Measurements from ENCODE around the gene SLC22A1. TPM values are rescaled to one million over a fixed set of nuclear protein-coding genes. Genes with fewer than 3 reads are reported as not detected.

The SLC22A1 gene
- total RNA-seq, 1 experiment from 2014 or later: 1.2 TPM

GRCh38 chr6:160117137-160117536 is 4.5 kb upstream of the SLC22A1 start:
- Mint-ChIP-seq H3K27me3 (ENCODE audit: low read depth) (no peaks in the 10 kb centered on the region), H3K9me3 (peaks cover 23% of the 10 kb centered on the region), H3K36me3 (peaks cover 10% of the 10 kb centered on the region), H3K27ac (no peak overlapping the region), H3K4me1 (no peaks in the 10 kb centered on the region), H3K4me3 (no peak overlapping the region)
- ATAC-seq: no peak
- ChIA-PET POLR2A (no interaction called here), CTCF (interaction anchor here (1.5 kb wide), 1 partner anchor 21 kb away, joined by 4 read pairs; no protein-coding TSS in a partner anchor)
- DNase-seq (ENCODE audit: low spot score): no peak
- TF ChIP-seq IRF2 (CRISPR knock-in tag; IDR thresholded peaks at IDR 0.05; ENCODE audit: borderline replicate concordance, low read depth) (no peak), TCF7 (CRISPR knock-in tag; IDR thresholded peaks at IDR 0.05; ENCODE audit: low read depth) (no peak), ZNF138 (CRISPR knock-in tag; conservative IDR thresholded peaks at IDR 0.05) (no peak), USF2 (CRISPR knock-in tag; IDR thresholded peaks at IDR 0.05) (no peak), GABPB1 (CRISPR knock-in tag; IDR thresholded peaks at IDR 0.05) (no peak), ATF3 (CRISPR knock-in tag; conservative IDR thresholded peaks at IDR 0.05) (no peak), EMX1 (CRISPR knock-in tag; IDR thresholded peaks at IDR 0.05) (no peak), FOXP4 (CRISPR knock-in tag; IDR thresholded peaks at IDR 0.05) (no peak), USF1 (CRISPR knock-in tag; IDR thresholded peaks at IDR 0.05) (no peak), ZNF532 (CRISPR knock-in tag; IDR thresholded peaks at IDR 0.05; ENCODE audit: borderline replicate concordance) (no peak), ZNF263 (CRISPR knock-in tag; IDR thresholded peaks at IDR 0.05; ENCODE audit: low read depth) (no peak)

GRCh38 chr6:160118620-160119229 is 2.9 kb upstream of the SLC22A1 start:
- no peak for DNase-seq (ENCODE audit: low spot score)
- ATAC-seq: no peak
- no peaks in the 10 kb centered on the region for H3K4me1 Mint-ChIP-seq
- H3K4me3 Mint-ChIP-seq: no peak overlapping the region
- peaks cover 7% of the 10 kb centered on the region for H3K36me3 Mint-ChIP-seq
- H3K27me3 Mint-ChIP-seq (ENCODE audit: low read depth): no peaks in the 10 kb centered on the region
- peaks cover 22% of the 10 kb centered on the region for H3K9me3 Mint-ChIP-seq
- no peak overlapping the region for H3K27ac Mint-ChIP-seq
- ChIA-PET CTCF (no interaction called here), POLR2A (no interaction called here)
- TF ChIP-seq CREB1 (CRISPR knock-in tag; IDR thresholded peaks at IDR 0.05) (no peak), TEAD4 (CRISPR knock-in tag; IDR thresholded peaks at IDR 0.05) (no peak), ATF1 (CRISPR knock-in tag; IDR thresholded peaks at IDR 0.05) (no peak), TCF7 (CRISPR knock-in tag; IDR thresholded peaks at IDR 0.05; ENCODE audit: low read depth) (no peak), NFYB (CRISPR knock-in tag; conservative IDR thresholded peaks at IDR 0.05; ENCODE audit: low read depth) (no peak), ZNF317 (CRISPR knock-in tag; IDR thresholded peaks at IDR 0.05; ENCODE audit: borderline replicate concordance, low read depth) (no peak), ZNF263 (CRISPR knock-in tag; IDR thresholded peaks at IDR 0.05; ENCODE audit: low read depth) (no peak), ZNF671 (CRISPR knock-in tag; IDR thresholded peaks at IDR 0.05) (no peak), AR (CRISPR knock-in tag; IDR thresholded peaks at IDR 0.05) (no peak), NR3C1 (CRISPR knock-in tag; conservative IDR thresholded peaks at IDR 0.05; ENCODE audit: low read depth) (no peak), ZBTB43 (CRISPR knock-in tag; IDR thresholded peaks at IDR 0.05) (no peak), ZNF396 (CRISPR knock-in tag; IDR thresholded peaks at IDR 0.05; ENCODE audit: borderline replicate concordance) (no peak)
